ENCODE measurements around the gene COL5A3.

GRCh38 chr19:10018263-10018662 lies 8.0 kb upstream of the COL5A3 start:
- TF ChIP-seq, protein P1, sequence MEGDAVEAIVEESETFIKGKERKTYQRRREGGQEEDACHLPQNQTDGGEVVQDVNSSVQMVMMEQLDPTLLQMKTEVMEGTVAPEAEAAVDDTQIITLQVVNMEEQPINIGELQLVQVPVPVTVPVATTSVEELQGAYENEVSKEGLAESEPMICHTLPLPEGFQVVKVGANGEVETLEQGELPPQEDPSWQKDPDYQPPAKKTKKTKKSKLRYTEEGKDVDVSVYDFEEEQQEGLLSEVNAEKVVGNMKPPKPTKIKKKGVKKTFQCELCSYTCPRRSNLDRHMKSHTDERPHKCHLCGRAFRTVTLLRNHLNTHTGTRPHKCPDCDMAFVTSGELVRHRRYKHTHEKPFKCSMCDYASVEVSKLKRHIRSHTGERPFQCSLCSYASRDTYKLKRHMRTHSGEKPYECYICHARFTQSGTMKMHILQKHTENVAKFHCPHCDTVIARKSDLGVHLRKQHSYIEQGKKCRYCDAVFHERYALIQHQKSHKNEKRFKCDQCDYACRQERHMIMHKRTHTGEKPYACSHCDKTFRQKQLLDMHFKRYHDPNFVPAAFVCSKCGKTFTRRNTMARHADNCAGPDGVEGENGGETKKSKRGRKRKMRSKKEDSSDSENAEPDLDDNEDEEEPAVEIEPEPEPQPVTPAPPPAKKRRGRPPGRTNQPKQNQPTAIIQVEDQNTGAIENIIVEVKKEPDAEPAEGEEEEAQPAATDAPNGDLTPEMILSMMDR (conservative IDR thresholded peaks at IDR 0.05; ENCODE audit: low read depth, low read length): no peak
- TF ChIP-seq EZH2 (IDR thresholded peaks at IDR 0.05; ENCODE audit: low read length, unreplicated experiment) (no peak), EZH2phosphoT487 (IDR thresholded peaks at IDR 0.05; ENCODE audit: borderline replicate concordance, low read length) (no peak)
